Astrocyte of the spinal cord (primary cell): ENCODE measurements around the gene CELF1.

ENCODE experiments used
- DNase-seq: peaks from one replicate; pipeline ENCODE4 v3.0.0; 2011; ENCODE audit warnings: low read depth, low spot score
- H3K4me3 ChIP-seq: 2 replicates; pipeline ENCODE4 v1.5.1; 2011; ENCODE audit warnings: low read depth, mild to moderate bottlenecking, low read length, moderate library complexity
- CTCF ChIP-seq: IDR thresholded peaks from 2 replicates; pipeline ENCODE4 v1.5.1; 2012; ENCODE audit warnings: low read depth, mild to moderate bottlenecking, low read length, inconsistent platforms
- in situ Hi-C: cut with HindIII; loops from 2 replicates; pipeline ENCODE4 v1.10.0; 2017; ENCODE audit warnings: low sequenced_read_pairs

CELF1 gene

GRCh38 chr11:47541070-47541469, 11.9 kb downstream of the CELF1 start:
- no peak for TF ChIP-seq CTCF
- in situ Hi-C loops, result no loop called here
- DNase-seq, result no peak
- no peak overlapping the region for H3K4me3 ChIP-seq

- no peak overlapping the region for H3K4me3 ChIP-seq
- TF ChIP-seq CTCF, result no peak
- in situ Hi-C loops, result no loop called here
- DNase-seq, result no peak
These were observed 13.3 kb downstream of the CELF1 start for GRCh38 chr11:47539681-47540039.

GRCh38 chr11:47538741-47539565, 14.0 kb downstream of the CELF1 start:
- no peak for DNase-seq
- no peak for TF ChIP-seq CTCF
- in situ Hi-C loops, result no loop called here
- H3K4me3 ChIP-seq, result no peak overlapping the region

GRCh38 chr11:47536915-47537314, 16.0 kb downstream of the CELF1 start:
- no peak for DNase-seq
- in situ Hi-C loops, result no loop called here

DNA sequence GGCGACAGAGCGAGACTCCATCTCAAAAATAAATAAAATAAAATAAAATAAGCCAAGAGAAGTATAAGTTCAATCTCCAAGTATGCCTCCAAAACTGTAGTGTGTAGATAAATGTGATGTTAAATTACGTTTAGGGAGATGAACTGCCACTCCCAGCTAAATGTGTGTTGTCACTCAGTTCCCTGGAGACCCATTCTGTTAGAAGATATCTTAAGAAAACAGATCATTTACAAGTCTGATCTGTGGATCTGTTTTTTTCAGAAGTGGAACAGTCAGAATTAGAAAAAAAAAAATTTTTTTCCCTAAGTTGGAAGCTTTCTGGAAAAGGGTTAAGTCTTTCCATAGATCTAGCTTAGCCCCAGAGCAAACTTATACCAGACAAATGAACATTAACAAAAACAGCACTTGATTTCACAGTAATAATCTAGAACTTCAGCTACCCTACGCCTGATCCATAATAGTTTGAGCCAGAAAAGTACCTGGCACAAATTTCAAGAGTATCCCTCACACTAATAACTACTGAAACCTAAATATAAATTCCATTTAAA, 18.2 kb downstream of the CELF1 start:
- no peak for TF ChIP-seq CTCF
- no peak for DNase-seq
- in situ Hi-C loops, result no loop called here
- no peak overlapping the region for H3K4me3 ChIP-seq

More at GRCh38 chr11:47536915-47537314, 16.0 kb downstream of the CELF1 start:
- TF ChIP-seq CTCF, result no peak
- no peak overlapping the region for H3K4me3 ChIP-seq

GRCh38 chr11:47533690-47534151, 19.2 kb downstream of the CELF1 start:
- H3K4me3 ChIP-seq, result no peak overlapping the region
- no peak for TF ChIP-seq CTCF
- in situ Hi-C loops, result no loop called here
- peak; percentile 64 for DNase-seq
